Sigmoid colon (tissue), 7 donors: ENCODE results near the gene DAPK1. TPM values are rescaled to one million over a fixed set of nuclear protein-coding genes. Genes with fewer than 3 reads are reported as not detected.

Experiments
- DNase-seq: peaks from one replicate; pipeline ENCODE4 v3.0.0-alpha.2; 2019
- H3K27ac ChIP-seq, 4 donors: fragments of 200-600 bp; sonication (generic); one replicate each; pipeline ENCODE4 v1.5.1; 2016 to 2019; ENCODE audit warnings: mild to moderate bottlenecking in 1 of 4
- H3K27me3 ChIP-seq, 3 donors: fragments of 200-600 bp; sonication (generic); one replicate each; pipeline ENCODE4 v1.5.1; 2019; ENCODE audit warnings: mild to moderate bottlenecking in 1 of 3
- H3K36me3 ChIP-seq, 4 donors: fragments of 200-600 bp; sonication (generic); one replicate each; pipeline ENCODE4 v1.5.1; 2016 to 2019
- H3K4me1 ChIP-seq, 4 donors: fragments of 200-600 bp; sonication (generic); one replicate each; pipeline ENCODE4 v1.5.1; 2017 to 2019
- H3K4me3 ChIP-seq, 4 donors: fragments of 200-600 bp; sonication (generic); one replicate each; pipeline ENCODE4 v1.5.1; 2017 to 2019; ENCODE audit warnings: mild to moderate bottlenecking in 2 of 4, moderate library complexity in 1 of 4
- H3K9me3 ChIP-seq, 4 donors: fragments of 200-600 bp in 3 of 4; sonication (generic) in 3 of 4; one replicate each; pipeline versions ENCODE4 v1.5.1 to v1.6.1; 2013 to 2019
- EP300 ChIP-seq, 4 donors: sonication (generic); formaldehyde crosslinking; IDR thresholded peaks; one replicate each; pipeline ENCODE4 v1.6.1; 2017; ENCODE audit warnings: antibody characterized with exemption in 4 of 4
- POLR2A ChIP-seq, 2 donors: fragments of 450-650 bp; IDR thresholded peaks; one replicate each; pipeline ENCODE4 v1.6.1; 2016; ENCODE audit warnings: antibody characterized with exemption in 2 of 2, mild to moderate bottlenecking in 2 of 2, moderate library complexity in 2 of 2
- POLR2AphosphoS5 ChIP-seq, 4 donors: sonication (generic); formaldehyde crosslinking; IDR thresholded peaks; one replicate each; pipeline ENCODE4 v1.6.1; 2017; ENCODE audit warnings: antibody characterized with exemption in 4 of 4
- WGBS, 2 donors: extraction: QIAGEN DNeasy Blood & Tissue Kit; methylation state at CpG; one replicate each; pipeline ENCODE4 v1.1.7; 2013; 5-methylcytosine and 5-hydroxymethylcytosine counted together
- intact Hi-C: fragments of 100-400 bp; cut with DNase I; formaldehyde crosslinking; loops from one replicate; pipeline ENCODE4 v1.15.1; 2023
- polyA plus RNA-seq, 3 donors: library from polyadenylated mRNA; stranded (reverse); fragments of 200-250 nt; gene quantifications; one replicate each; pipeline ENCODE4 v1.2.3, GENCODE V29; 2013
- total RNA-seq, 4 donors: library from RNA; depleted of rRNA; stranded (reverse); fragments of >200 nt; gene quantifications; one replicate each; pipeline ENCODE4 v1.1.0, GENCODE V29; 2016
- TF ChIP-seq, protein P1 (sequence below), 4 experiments: fragments of 450-650 bp in 3 of 4; fragments of 200-600 bp in 1 of 4; IDR thresholded peaks; one replicate each; pipeline ENCODE4 v1.5.1; 2016 to 2019; ENCODE audit warnings: antibody characterized with exemption in 4 of 4, mild to moderate bottlenecking in 3 of 4, moderate library complexity in 2 of 4
- donor health status: healthy with polysubstance abuse.
- donor health status: Bipolar disorder and iron deficiency.
- donor health status: healthy.

Gene DAPK1
- total and polyA plus RNA-seq, 7 donors, result 4.8 to 92.5 (median 78.1) TPM

DNA sequence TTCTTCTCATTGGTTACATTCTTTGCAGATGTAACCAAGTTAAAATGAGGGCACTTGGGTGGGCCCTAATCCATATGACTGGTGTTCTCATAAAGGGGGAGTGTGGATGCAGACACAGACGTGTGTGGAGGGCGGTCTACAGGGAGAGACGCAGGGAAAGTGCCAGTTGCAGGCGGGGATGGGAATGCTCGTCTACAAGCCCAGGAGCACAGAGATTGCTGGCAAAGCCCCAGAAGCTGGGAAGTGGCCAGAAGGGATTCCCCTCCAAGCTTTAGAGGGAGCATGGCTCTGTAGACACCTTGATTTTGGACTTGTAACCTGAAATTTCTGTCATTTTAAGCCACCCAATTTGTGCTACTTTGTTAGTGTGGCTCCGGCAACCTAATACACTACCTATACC is 131.4 kb downstream of the DAPK1 start:
- Histone ChIP-seq H3K27ac (no peak overlapping the region), H3K36me3 (peaks cover 0 to 7% (median 0%) of the 10 kb centered on the region in 4 donors), H3K4me3 (no peak overlapping the region), H3K4me1 (peaks cover 0 to 29% (median 20%) of the 10 kb centered on the region in 4 donors), H3K27me3 (no peaks in the 10 kb centered on the region), H3K9me3 (no peaks in the 10 kb centered on the region)
- intact Hi-C loops, result no loop called here
- no peak for DNase-seq
- no peak for TF ChIP-seq EP300 (IDR thresholded peaks at IDR 0.05)
- TF ChIP-seq POLR2A (IDR thresholded peaks at IDR 0.05), result no peak
- TF ChIP-seq, protein P1, sequence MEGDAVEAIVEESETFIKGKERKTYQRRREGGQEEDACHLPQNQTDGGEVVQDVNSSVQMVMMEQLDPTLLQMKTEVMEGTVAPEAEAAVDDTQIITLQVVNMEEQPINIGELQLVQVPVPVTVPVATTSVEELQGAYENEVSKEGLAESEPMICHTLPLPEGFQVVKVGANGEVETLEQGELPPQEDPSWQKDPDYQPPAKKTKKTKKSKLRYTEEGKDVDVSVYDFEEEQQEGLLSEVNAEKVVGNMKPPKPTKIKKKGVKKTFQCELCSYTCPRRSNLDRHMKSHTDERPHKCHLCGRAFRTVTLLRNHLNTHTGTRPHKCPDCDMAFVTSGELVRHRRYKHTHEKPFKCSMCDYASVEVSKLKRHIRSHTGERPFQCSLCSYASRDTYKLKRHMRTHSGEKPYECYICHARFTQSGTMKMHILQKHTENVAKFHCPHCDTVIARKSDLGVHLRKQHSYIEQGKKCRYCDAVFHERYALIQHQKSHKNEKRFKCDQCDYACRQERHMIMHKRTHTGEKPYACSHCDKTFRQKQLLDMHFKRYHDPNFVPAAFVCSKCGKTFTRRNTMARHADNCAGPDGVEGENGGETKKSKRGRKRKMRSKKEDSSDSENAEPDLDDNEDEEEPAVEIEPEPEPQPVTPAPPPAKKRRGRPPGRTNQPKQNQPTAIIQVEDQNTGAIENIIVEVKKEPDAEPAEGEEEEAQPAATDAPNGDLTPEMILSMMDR (IDR thresholded peaks at IDR 0.05), result no peak
- TF ChIP-seq POLR2AphosphoS5 (IDR thresholded peaks at IDR 0.05), result no peak
- WGBS, 2 donors, result 74 to 92% methylated on average over 6 of the region's 6 CpGs

DNA sequence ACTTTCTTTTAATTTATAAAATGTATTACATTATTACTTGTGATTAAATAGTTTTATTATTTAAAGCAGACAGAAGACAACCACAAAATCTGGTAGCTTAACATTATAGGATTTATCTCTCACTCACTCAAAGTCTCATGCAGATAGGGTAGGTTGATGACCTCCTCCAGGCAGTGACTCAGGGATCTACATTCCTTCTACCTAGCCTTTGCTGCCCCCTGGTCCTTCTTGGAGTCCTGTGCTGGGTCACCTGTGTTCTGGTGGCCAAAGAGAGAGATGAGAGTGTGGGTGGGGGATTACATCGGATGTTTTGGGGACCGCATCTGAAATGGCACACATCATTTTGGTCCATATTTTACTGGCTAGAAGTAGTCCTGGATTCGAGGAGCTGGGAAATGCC is 132.6 kb downstream of the DAPK1 start:
- H3K4me3 ChIP-seq, result no peak overlapping the region
- H3K9me3 ChIP-seq, result no peaks in the 10 kb centered on the region
- peaks cover 0 to 29% (median 20%) of the 10 kb centered on the region in 4 donors for H3K4me1 ChIP-seq
- H3K27ac ChIP-seq, result no peak overlapping the region
- no peaks in the 10 kb centered on the region for H3K27me3 ChIP-seq
- TF ChIP-seq POLR2A (IDR thresholded peaks at IDR 0.05), result no peak
- no peak for TF ChIP-seq EP300 (IDR thresholded peaks at IDR 0.05)
- H3K36me3 ChIP-seq, result peaks cover 0 to 5% (median 0%) of the 10 kb centered on the region in 4 donors
- WGBS, 2 donors, result 92 to 93% methylated on average over 3 of the region's 3 CpGs
- intact Hi-C loops, result no loop called here
- DNase-seq, result no peak

DNA sequence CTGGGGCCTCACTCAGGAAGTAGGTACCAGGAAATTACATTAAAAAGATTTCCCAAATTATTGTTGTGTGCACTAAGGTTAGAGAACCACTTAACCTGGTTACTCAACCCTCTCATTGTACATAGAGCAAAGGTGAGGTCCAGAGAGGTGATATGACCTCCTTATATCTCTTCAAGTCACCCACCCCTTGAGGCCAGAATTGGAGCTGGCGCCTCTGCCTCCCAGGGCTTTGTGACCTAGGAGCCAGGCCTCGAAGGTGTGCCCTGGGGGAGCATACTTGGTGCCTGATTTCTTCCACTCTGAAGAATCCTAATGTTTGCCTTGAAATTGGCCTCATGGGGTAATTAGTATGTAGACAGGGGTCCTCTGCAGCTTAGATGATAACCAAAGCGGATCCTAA is 133.2 kb downstream of the DAPK1 start:
- Histone ChIP-seq H3K36me3 (peaks cover 0 to 5% (median 0%) of the 10 kb centered on the region in 4 donors), H3K27me3 (no peaks in the 10 kb centered on the region), H3K4me3 (no peak overlapping the region), H3K4me1 (peaks cover 0 to 29% (median 20%) of the 10 kb centered on the region in 4 donors), H3K27ac (no peak overlapping the region), H3K9me3 (no peaks in the 10 kb centered on the region)
- DNase-seq, result no peak
- intact Hi-C loops, result no loop called here
- TF ChIP-seq POLR2A (IDR thresholded peaks at IDR 0.05), result no peak
- TF ChIP-seq EP300 (IDR thresholded peaks at IDR 0.05), result no peak
- TF ChIP-seq POLR2AphosphoS5 (IDR thresholded peaks at IDR 0.05), result no peak
- TF ChIP-seq, protein P1 (IDR thresholded peaks at IDR 0.05), result no peak
- WGBS, 2 donors, result 92 to 95% methylated on average over 3 of the region's 3 CpGs

DNA sequence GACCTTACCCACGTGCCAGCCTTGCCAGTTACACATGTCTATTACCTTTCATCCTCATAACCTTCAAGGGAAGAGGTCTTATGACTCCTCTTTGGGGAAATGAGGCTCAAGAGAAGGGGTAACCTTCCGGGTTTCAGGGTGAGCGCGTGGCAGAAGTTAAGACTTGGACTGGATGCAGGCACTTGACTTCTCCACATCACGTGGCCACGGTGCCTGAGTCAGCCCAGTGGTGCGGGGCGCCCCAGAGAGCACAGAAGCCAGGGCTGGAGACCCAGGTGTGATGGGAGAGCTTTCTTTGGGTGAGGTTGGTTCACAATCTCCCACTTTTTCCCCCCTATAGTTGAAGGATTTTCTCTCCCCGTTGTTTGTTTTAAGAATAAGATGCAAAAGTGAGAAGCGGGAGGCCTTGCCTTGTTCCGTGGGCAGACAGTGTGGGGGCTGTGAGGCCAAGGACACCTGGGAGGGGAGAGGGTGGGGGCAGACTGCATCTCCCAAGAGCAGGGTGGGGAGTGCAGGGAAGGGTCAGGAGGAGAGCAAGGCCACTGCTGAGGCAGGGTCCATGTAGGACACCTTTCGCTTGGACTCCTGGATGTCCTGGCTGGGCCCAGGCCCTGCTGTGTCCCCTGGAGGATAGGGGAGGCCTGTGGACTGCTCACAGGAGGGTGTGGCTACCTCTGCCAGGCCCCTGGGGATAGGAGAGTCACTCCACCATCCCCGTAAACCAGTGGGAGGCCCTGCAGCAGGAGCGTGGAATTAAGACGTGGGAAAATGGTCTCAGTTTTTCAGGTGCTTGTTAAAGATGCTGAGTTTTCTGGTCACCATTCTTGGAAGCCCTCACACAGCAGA is 138.2 kb downstream of the DAPK1 start:
- 93% methylated on average over 15 of the region's 15 CpGs for WGBS, 2 donors
- DNase-seq, result no peak
- Histone ChIP-seq H3K9me3 (no peaks in the 10 kb centered on the region), H3K27ac (no peak overlapping the region), H3K36me3 (peaks cover 0 to 17% (median 4%) of the 10 kb centered on the region in 4 donors), H3K27me3 (no peaks in the 10 kb centered on the region), H3K4me3 (no peak overlapping the region), H3K4me1 (peaks cover 0 to 22% (median 19%) of the 10 kb centered on the region in 4 donors)
- intact Hi-C loops, result no loop called here
- TF ChIP-seq EP300 (IDR thresholded peaks at IDR 0.05) (no peak), POLR2A (IDR thresholded peaks at IDR 0.05) (no peak), POLR2AphosphoS5 (IDR thresholded peaks at IDR 0.05) (no peak)
- TF ChIP-seq, protein P1 (IDR thresholded peaks at IDR 0.05), result no peak

DNA sequence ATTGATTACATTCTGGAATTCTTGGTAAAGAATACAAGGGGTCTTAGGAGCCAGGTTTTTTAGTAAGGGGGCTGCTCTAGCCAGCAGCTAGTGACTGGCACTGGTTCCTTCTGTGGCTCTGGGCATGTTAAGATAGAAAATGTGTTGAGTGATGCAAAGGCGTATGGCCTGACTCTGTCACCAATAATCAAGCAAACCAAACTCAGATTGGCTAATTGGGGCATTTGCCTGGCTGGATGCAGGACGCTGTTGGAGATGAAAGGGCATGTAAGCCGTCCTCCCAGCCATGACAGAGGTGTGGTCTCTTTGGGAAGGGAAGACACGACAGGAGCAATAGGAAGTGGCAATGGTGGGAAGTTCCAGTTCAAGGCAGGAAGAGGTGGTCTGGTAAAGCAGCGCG is 140.6 kb downstream of the DAPK1 start:
- Histone ChIP-seq H3K4me3 (no peak overlapping the region), H3K4me1 (peaks cover 0 to 34% (median 27%) of the 10 kb centered on the region in 4 donors), H3K36me3 (peaks cover 0 to 23% (median 5%) of the 10 kb centered on the region in 4 donors), H3K9me3 (no peaks in the 10 kb centered on the region), H3K27me3 (no peaks in the 10 kb centered on the region), H3K27ac (no peak overlapping the region)
- no peak for DNase-seq
- intact Hi-C loops, result no loop called here
- WGBS, 2 donors, result 87 to 91% methylated on average over 6 of the region's 6 CpGs
- TF ChIP-seq, protein P1 (IDR thresholded peaks at IDR 0.05), result no peak
- TF ChIP-seq POLR2A (IDR thresholded peaks at IDR 0.05), result no peak
- TF ChIP-seq EP300 (IDR thresholded peaks at IDR 0.05), result no peak
- TF ChIP-seq POLR2AphosphoS5 (IDR thresholded peaks at IDR 0.05), result no peak
